Gastroesophageal sphincter (tissue), 4 donors: ENCODE results near the gene TRIM56. TPM values are rescaled to one million over a fixed set of nuclear protein-coding genes. Genes with fewer than 3 reads are reported as not detected.

ENCODE experiments used
- ATAC-seq: fragments of 150-250 bp; one replicate; pipeline ENCODE4 v1.9.1; 2016; ENCODE audit warnings: mild to moderate bottlenecking, moderate library complexity
- H3K27ac ChIP-seq, 4 donors: fragments of 200-600 bp; sonication (generic) in 3 of 4; 1 replicate in 3 of 4; 2 replicates in 1 of 4; pipeline ENCODE4 v1.5.1; 2016 to 2019
- H3K27me3 ChIP-seq: fragments of 200-600 bp; sonication (generic); one replicate; pipeline ENCODE4 v1.5.1; 2019
- H3K36me3 ChIP-seq, 2 donors: fragments of 200-600 bp; sonication (generic); one replicate each; pipeline ENCODE4 v1.5.1; 2019; ENCODE audit warnings: control low read depth in 1 of 2
- H3K4me1 ChIP-seq, 3 donors: fragments of 200-600 bp; sonication (generic); 1 replicate in 2 of 3; 2 replicates in 1 of 3; pipeline ENCODE4 v1.5.1; 2016 to 2019; ENCODE audit warnings: control low read depth in 2 of 3
- H3K4me3 ChIP-seq, 2 donors: fragments of 200-600 bp; sonication (generic); one replicate each; pipeline ENCODE4 v1.5.1; 2019; ENCODE audit warnings: mild to moderate bottlenecking in 1 of 2, moderate library complexity in 1 of 2
- H3K9me3 ChIP-seq, 3 donors: fragments of 200-600 bp; sonication (generic); one replicate each; pipeline ENCODE4 v1.5.1; 2017 to 2019; ENCODE audit warnings: control low read depth in 2 of 3
- CTCF ChIP-seq, 4 experiments: fragments of 200-600 bp in 2 of 4; fragments of 450-650 bp in 2 of 4; sonication (generic) in 1 of 4; IDR thresholded peaks; one replicate each; pipeline ENCODE4 v1.5.1; 2017 to 2019; ENCODE audit warnings: antibody characterized with exemption in 4 of 4, mild to moderate bottlenecking in 2 of 4, moderate library complexity in 2 of 4
- EP300 ChIP-seq: sonication (generic); formaldehyde crosslinking; IDR thresholded peaks from one replicate; pipeline ENCODE4 v1.6.1; 2017; ENCODE audit warnings: antibody characterized with exemption, mild to moderate bottlenecking
- POLR2A ChIP-seq, 2 donors: fragments of 450-650 bp; IDR thresholded peaks; one replicate each; pipeline ENCODE4 v1.6.1; 2017; ENCODE audit warnings: antibody characterized with exemption in 2 of 2, mild to moderate bottlenecking in 2 of 2, moderate library complexity in 1 of 2
- POLR2AphosphoS5 ChIP-seq: sonication (generic); formaldehyde crosslinking; IDR thresholded peaks from one replicate; pipeline ENCODE4 v1.6.1; 2017; ENCODE audit warnings: antibody characterized with exemption
- WGBS, 2 donors: methylation state at CpG; one replicate each; pipeline ENCODE4 v1.1.5; 2018; ENCODE audit warnings: low coverage in 1 of 2; 5-methylcytosine and 5-hydroxymethylcytosine counted together
- total RNA-seq, 4 donors: library from RNA; depleted of rRNA; stranded (reverse); fragments of >200 nt; gene quantifications; one replicate each; pipeline ENCODE4 v1.1.0, GENCODE V29; 2016

Gene TRIM56
- total RNA-seq, 4 donors from 2014 or later = 15.0 to 26.4 (median 23.0) TPM

GRCh38 chr7:101124376-101125056, 39.2 kb downstream of the TRIM56 start:
- Histone ChIP-seq H3K9me3 (no peaks in the 10 kb centered on the region), H3K4me1 (peaks cover 0 to 53% (median 35%) of the 10 kb centered on the region in 3 donors), H3K27ac (peak overlapping the region in 2 of 4 donors; percentile 36 to 41), H3K4me3 (no peak overlapping the region), H3K27me3 (no peaks in the 10 kb centered on the region), H3K36me3 (no peaks in the 10 kb centered on the region)
- TF ChIP-seq CTCF (IDR thresholded peaks at IDR 0.05) (no peak), EP300 (no peak), POLR2A (IDR thresholded peaks at IDR 0.05) (no peak), POLR2AphosphoS5 (no peak)
- ATAC-seq = no peak
- WGBS, 2 donors = 22 to 24% methylated on average over 6 of the region's 7 CpGs

DNA sequence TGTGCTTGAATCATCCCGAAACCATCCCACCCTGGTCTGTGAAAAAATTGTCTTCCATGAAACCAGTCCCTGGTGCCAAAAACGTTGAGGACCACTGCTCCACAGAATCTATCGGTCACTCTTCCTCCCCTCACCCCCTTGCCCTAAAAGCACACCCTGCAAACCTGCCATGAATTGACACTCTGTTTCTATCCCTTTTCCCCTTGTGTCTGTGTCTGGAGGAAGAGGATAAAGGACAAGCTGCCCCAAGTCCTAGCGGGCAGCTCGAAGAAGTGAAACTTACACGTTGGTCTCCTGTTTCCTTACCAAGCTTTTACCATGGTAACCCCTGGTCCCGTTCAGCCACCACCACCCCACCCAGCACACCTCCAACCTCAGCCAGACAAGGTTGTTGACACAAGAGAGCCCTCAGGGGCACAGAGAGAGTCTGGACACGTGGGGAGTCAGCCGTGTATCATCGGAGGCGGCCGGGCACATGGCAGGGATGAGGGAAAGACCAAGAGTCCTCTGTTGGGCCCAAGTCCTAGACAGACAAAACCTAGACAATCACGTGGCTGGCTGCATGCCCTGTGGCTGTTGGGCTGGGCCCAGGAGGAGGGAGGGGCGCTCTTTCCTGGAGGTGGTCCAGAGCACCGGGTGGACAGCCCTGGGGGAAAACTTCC, 40.8 kb downstream of the TRIM56 start:
- no peaks in the 10 kb centered on the region for H3K36me3 ChIP-seq
- no peaks in the 10 kb centered on the region for H3K9me3 ChIP-seq
- ATAC-seq = peak; percentile 16
- TF ChIP-seq CTCF (IDR thresholded peaks at IDR 0.05) (no peak), POLR2A (IDR thresholded peaks at IDR 0.05) (no peak), EP300 (no peak), POLR2AphosphoS5 (no peak)
- H3K4me1 ChIP-seq = peaks cover 0 to 53% (median 35%) of the 10 kb centered on the region in 3 donors
- peak overlapping the region in 3 of 4 donors; percentile 61 to 78 (median 70) for H3K27ac ChIP-seq
- peak overlapping the region in 1 of 2 donors; percentile 37 for H3K4me3 ChIP-seq
- WGBS, 2 donors = 57 to 75% methylated on average over 2 to 4 of the region's 15 CpGs
- no peaks in the 10 kb centered on the region for H3K27me3 ChIP-seq

- Histone ChIP-seq H3K27me3 (no peaks in the 10 kb centered on the region), H3K9me3 (no peaks in the 10 kb centered on the region), H3K36me3 (peaks cover 0 to 2% of the 10 kb centered on the region in 2 donors), H3K27ac (peak within 1 kb of the TSS in 3 of 4 donors; percentile 61 to 78 (median 70)), H3K4me3 (peak within 1 kb of the TSS in 1 of 2 donors; percentile 37), H3K4me1 (peaks cover 0 to 46% (median 31%) of the 10 kb centered on the region in 3 donors)
- WGBS, 2 donors = 5% methylated on average over 11 of the region's 22 CpGs; no CpG with 5 or more reads in 1 of the 2 donors
- ATAC-seq = peak; percentile 89
- TF ChIP-seq EP300 = no peak
- TF ChIP-seq POLR2A (IDR thresholded peaks at IDR 0.05) = peak; percentile 72
- TF ChIP-seq POLR2AphosphoS5 = peak; percentile 67
- TF ChIP-seq CTCF (IDR thresholded peaks at IDR 0.05) = peak in 1 of 4 experiments; percentile 25
These were observed 41.6 kb downstream of the TRIM56 start, which contains the start of gene SERPINE1 for GRCh38 chr7:101126651-101127459. Gene SERPINE1 (plus strand): TSS chr7:101127104. CDS start chr7:101128394, 1,290 bp downstream.

- no peak for TF ChIP-seq POLR2AphosphoS5
- TF ChIP-seq CTCF (IDR thresholded peaks at IDR 0.05) = no peak
- no peak for TF ChIP-seq POLR2A (IDR thresholded peaks at IDR 0.05)
- no peak for TF ChIP-seq EP300
- Histone ChIP-seq H3K27ac (peak overlapping the region in 3 of 4 donors; percentile 61 to 78 (median 70)), H3K4me1 (peaks cover 0 to 39% (median 29%) of the 10 kb centered on the region in 3 donors), H3K27me3 (no peaks in the 10 kb centered on the region), H3K4me3 (peak overlapping the region in 1 of 2 donors; percentile 37), H3K36me3 (peaks cover 0 to 4% of the 10 kb centered on the region in 2 donors), H3K9me3 (no peaks in the 10 kb centered on the region)
- 94% methylated on average over 2 of the region's 3 CpGs; no CpG with 5 or more reads in 1 of the 2 donors for WGBS, 2 donors
- no peak for ATAC-seq
These were observed 42.3 kb downstream of the TRIM56 start for GRCh38 chr7:101127460-101128039.
